Keratinocyte (primary cell): ENCODE results near the gene LACTBL1. TPM values are rescaled to one million over a fixed set of nuclear protein-coding genes. Genes with fewer than 3 reads are reported as not detected.

Experiments used
- DNase-seq: peaks from one replicate; pipeline ENCODE4 v3.0.0-alpha.2; 2011; ENCODE audit warnings: low read depth, missing footprints, low spot score
- FAIRE-seq: peaks from 2 replicates; lab custom pipeline; 2011; peaks lifted over from hg19 to GRCh38; lab: Jason Lieb, UNC
- H2AFZ ChIP-seq: 2 replicates; pipeline ENCODE4 v1.6.0; 2012; ENCODE audit warnings: low read length, control low read depth, inconsistent platforms; ENCODE audit not compliant: control insufficient read depth
- H3K27ac ChIP-seq: 2 replicates; pipeline ENCODE4 v1.5.1; 2011; ENCODE audit warnings: low read length; ENCODE audit not compliant: control insufficient read depth, insufficient read depth
- H3K27me3 ChIP-seq: 3 replicates; pipeline ENCODE4 v1.6.0; 2011; ENCODE audit warnings: low read length; ENCODE audit not compliant: control insufficient read depth, insufficient read depth; ENCODE audit errors: extremely low read depth
- H3K36me3 ChIP-seq, 2 experiments: 2 replicates in 1 of 2; 3 replicates in 1 of 2; pipeline ENCODE4 v1.5.1; 2011; ENCODE audit warnings: low read length in 2 of 2, mild to moderate bottlenecking in 1 of 2; ENCODE audit not compliant: control insufficient read depth in 2 of 2, insufficient read depth in 2 of 2; ENCODE audit errors: extremely low read depth in 1 of 2
- H3K4me1 ChIP-seq: 3 replicates; pipeline ENCODE4 v1.5.1; 2011; ENCODE audit warnings: low read length; ENCODE audit not compliant: control insufficient read depth, insufficient read depth; ENCODE audit errors: extremely low read depth
- H3K4me2 ChIP-seq: 3 replicates; pipeline ENCODE4 v1.6.0; 2011; ENCODE audit warnings: low read depth, low read length; ENCODE audit not compliant: control insufficient read depth, insufficient read depth; ENCODE audit errors: extremely low read depth
- H3K4me3 ChIP-seq, 3 experiments: fragments of 200-600 bp in 1 of 3; sonication (generic) in 1 of 3; 2 replicates in 2 of 3; 3 replicates in 1 of 3; pipeline ENCODE4 v1.5.1; 2011 to 2016; ENCODE audit warnings: low read length in 3 of 3, mild to moderate bottlenecking in 3 of 3, control low read depth in 2 of 3, inconsistent platforms in 1 of 3, low read depth in 1 of 3, mixed read lengths in 1 of 3, mixed run types in 1 of 3, moderate library complexity in 1 of 3; ENCODE audit not compliant: control insufficient read depth in 2 of 3, insufficient read depth in 2 of 3; ENCODE audit errors: extremely low read depth in 1 of 3
- H3K79me2 ChIP-seq: 2 replicates; pipeline ENCODE4 v1.6.0; 2012; ENCODE audit warnings: low read length; ENCODE audit not compliant: control insufficient read depth, insufficient read depth
- H3K9ac ChIP-seq: 3 replicates; pipeline ENCODE4 v1.6.0; 2011; ENCODE audit warnings: low read length; ENCODE audit not compliant: control insufficient read depth, insufficient read depth; ENCODE audit errors: extremely low read depth
- H3K9me1 ChIP-seq: 3 replicates; pipeline ENCODE4 v1.6.0; 2011; ENCODE audit warnings: low read length; ENCODE audit not compliant: control insufficient read depth, insufficient read depth; ENCODE audit errors: extremely low read depth
- H3K9me3 ChIP-seq: 2 replicates; pipeline ENCODE4 v1.5.1; 2012; ENCODE audit warnings: low read depth, low read length; ENCODE audit not compliant: control insufficient read depth
- H4K20me1 ChIP-seq: 3 replicates; pipeline ENCODE4 v1.6.0; 2011; ENCODE audit warnings: low read length; ENCODE audit not compliant: control insufficient read depth, insufficient read depth; ENCODE audit errors: extremely low read depth
- EZH2 ChIP-seq: IDR thresholded peaks from one replicate; pipeline ENCODE4 v1.6.1; 2012; ENCODE audit warnings: inconsistent platforms, mild to moderate bottlenecking, low read length, moderate library complexity
- dilution Hi-C: fragments of 300-500 bp; cut with MboI; formaldehyde crosslinking; loops from one replicate; pipeline ENCODE4 v1.7.0; 2020; ENCODE audit warnings: low sequenced_read_pairs; ENCODE audit not compliant: extremely low pct_ligation_motif_present
- polyA plus RNA-seq, 5 experiments: library from polyadenylated mRNA; depleted of rRNA in 3 of 5; stranded (reverse) in 3 of 5; stranded (forward) in 1 of 5; unstranded in 1 of 5; fragments of >200 nt; gene quantifications; 1 replicate in 1 of 5; 2 replicates in 3 of 5; 3 replicates in 1 of 5; pipeline versions ENCODE4 v1.2.1 to v1.2.3, GENCODE V29; 2011 to 2012; ENCODE audit warnings: missing spikeins in 2 of 5, low read depth in 1 of 5, low replicate concordance in 1 of 5
- TF ChIP-seq, protein P1 (sequence below), 3 experiments: IDR thresholded peaks in 1 of 3; conservative IDR thresholded peaks in 1 of 3; optimal IDR thresholded peaks in 1 of 3; 2 replicates in 2 of 3; 3 replicates in 1 of 3; pipeline versions ENCODE3 to v1.5.1; 2011; ENCODE audit warnings: low read length in 3 of 3, mild to moderate bottlenecking in 3 of 3, moderate library complexity in 2 of 3, control low read depth in 1 of 3, inconsistent platforms in 1 of 3; ENCODE audit not compliant: insufficient read depth in 2 of 3; ENCODE audit errors: extremely low read depth in 1 of 3

LACTBL1 gene
- polyA plus RNA-seq, 1 donor (not counting 4 experiments of a cell fraction or from before 2014, with no cell fraction given), result not detected

DNA sequence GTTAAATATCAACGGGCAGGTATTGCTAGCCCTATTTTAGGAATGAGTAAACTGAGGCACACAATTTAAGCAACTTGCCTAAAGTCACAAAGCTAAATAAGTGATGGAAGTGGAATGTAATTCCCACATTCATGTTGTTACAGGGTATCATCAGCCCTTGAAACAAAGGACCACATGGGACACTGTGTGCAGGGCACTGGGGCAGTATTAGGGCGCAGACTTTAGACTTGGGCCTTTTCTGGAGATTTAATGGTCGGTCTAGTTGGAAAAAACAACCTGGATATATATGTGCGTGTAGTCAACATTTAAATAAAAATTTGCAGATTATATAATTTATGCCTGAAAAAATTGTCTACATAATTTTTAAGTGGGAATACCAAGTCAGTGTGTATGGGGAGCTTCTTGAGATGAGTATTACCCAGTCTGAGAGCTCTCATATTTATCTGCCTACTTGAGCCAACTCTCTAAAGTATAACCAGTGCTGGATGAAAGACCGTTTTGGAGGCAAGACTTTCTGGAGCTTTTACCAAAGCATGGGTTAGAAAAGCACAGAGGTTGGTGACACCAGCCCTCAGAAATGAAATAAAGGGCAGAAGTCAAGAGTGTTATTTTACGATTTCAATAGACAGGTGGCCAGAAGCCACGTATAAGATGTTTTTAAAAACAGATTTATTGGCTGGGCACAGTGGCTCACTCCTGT lies 48.2 kb upstream of the LACTBL1 start:
- no peak for DNase-seq
- peak overlapping the region; percentile 94 for H3K27ac ChIP-seq

DNA sequence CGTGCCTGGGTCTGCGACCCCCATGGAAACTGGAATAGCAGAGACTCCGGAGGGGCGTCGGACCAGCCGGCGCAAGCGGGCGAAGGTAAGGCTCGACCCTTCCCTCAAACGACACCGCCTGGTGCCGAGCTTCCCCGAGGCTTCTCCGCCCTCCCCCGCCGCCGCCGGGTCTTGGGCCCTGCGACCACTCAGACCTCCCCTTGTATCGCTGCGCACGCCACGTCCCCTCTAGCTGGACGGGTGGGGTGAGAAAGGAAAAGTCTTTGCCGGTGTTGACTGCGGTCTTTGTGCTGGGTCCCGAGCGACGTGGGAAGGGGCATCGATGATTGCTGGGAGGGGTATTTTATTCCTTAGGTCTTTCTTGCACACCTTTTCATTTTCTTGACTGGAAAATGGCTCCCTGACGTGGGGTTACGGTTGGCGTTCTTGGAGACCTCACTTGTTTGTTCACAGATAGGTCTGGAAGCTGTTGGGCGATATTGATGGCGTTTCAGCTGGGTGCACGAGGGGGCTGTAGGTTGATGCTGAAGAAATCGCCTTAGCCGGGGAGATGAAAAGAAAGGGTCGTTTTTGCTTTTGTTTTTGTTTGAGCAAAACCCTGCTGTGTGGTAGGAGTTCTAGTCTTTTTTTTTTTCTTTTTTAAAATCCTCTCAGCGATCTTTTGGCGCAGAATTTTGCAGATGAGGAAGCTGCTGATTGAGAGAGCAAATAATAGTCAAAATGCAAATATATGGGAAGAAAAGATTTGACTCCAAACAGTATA lies 47.4 kb upstream of the LACTBL1 start:
- Histone ChIP-seq H3K27me3 (no peaks in the 10 kb centered on the region), H4K20me1 (peaks cover 5% of the 10 kb centered on the region), H3K36me3 (no peaks in the 10 kb centered on the region), H3K9ac (peak overlapping the region; percentile 97), H3K4me1 (peaks cover 6% of the 10 kb centered on the region), H2AFZ (peak overlapping the region; percentile 74), H3K79me2 (peaks cover 57% of the 10 kb centered on the region), H3K4me2 (peak overlapping the region; percentile 100), H3K9me1 (no peaks in the 10 kb centered on the region), H3K4me3 (peak overlapping the region; percentile 94 to 98 (median 95)), H3K27ac (peak overlapping the region; percentile 94), H3K9me3 (no peaks in the 10 kb centered on the region)
- TF ChIP-seq EZH2, result no peak
- TF ChIP-seq, protein P1, sequence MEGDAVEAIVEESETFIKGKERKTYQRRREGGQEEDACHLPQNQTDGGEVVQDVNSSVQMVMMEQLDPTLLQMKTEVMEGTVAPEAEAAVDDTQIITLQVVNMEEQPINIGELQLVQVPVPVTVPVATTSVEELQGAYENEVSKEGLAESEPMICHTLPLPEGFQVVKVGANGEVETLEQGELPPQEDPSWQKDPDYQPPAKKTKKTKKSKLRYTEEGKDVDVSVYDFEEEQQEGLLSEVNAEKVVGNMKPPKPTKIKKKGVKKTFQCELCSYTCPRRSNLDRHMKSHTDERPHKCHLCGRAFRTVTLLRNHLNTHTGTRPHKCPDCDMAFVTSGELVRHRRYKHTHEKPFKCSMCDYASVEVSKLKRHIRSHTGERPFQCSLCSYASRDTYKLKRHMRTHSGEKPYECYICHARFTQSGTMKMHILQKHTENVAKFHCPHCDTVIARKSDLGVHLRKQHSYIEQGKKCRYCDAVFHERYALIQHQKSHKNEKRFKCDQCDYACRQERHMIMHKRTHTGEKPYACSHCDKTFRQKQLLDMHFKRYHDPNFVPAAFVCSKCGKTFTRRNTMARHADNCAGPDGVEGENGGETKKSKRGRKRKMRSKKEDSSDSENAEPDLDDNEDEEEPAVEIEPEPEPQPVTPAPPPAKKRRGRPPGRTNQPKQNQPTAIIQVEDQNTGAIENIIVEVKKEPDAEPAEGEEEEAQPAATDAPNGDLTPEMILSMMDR (optimal IDR thresholded peaks at IDR 0.05 in 1 of 3, IDR thresholded peaks at IDR 0.05 in 1 of 3, conservative IDR thresholded peaks at IDR 0.05 in 1 of 3; ENCODE audit: extremely low read depth in 1 of 3, insufficient read depth in 2 of 3, low read length in 3 of 3), result no peak
- dilution Hi-C loops, result no loop called here
- FAIRE-seq (no peak), DNase-seq (no peak)

More for the DNA sequence above, 48.2 kb upstream of the LACTBL1 start:
- peak overlapping the region; percentile 100 for H3K4me2 ChIP-seq
- TF ChIP-seq EZH2, result no peak
- TF ChIP-seq, protein P1 (optimal IDR thresholded peaks at IDR 0.05 in 1 of 3, IDR thresholded peaks at IDR 0.05 in 1 of 3, conservative IDR thresholded peaks at IDR 0.05 in 1 of 3; ENCODE audit: extremely low read depth in 1 of 3, insufficient read depth in 2 of 3, low read length in 3 of 3), result no peak
- no peak overlapping the region for H2AFZ ChIP-seq
- no peaks in the 10 kb centered on the region for H3K9me1 ChIP-seq
- H3K79me2 ChIP-seq, result peaks cover 65% of the 10 kb centered on the region
- H3K9ac ChIP-seq, result peak overlapping the region; percentile 97
- peak overlapping the region; percentile 94 to 98 (median 95) for H3K4me3 ChIP-seq
- FAIRE-seq, result no peak
- H3K9me3 ChIP-seq, result no peaks in the 10 kb centered on the region
- H4K20me1 ChIP-seq, result peaks cover 5% of the 10 kb centered on the region
- peaks cover 6% of the 10 kb centered on the region for H3K4me1 ChIP-seq
- no peaks in the 10 kb centered on the region for H3K27me3 ChIP-seq
- no peaks in the 10 kb centered on the region for H3K36me3 ChIP-seq
- dilution Hi-C loops, result no loop called here
